ENCODE measurements around the gene GPR52.
"Not testable (repeated sequence)": the region's sequence is repeated elsewhere in the genome, so short reads cannot be mapped to it uniquely, and the experiment has no call there.

The GPR52 gene

GRCh38 chr1:174447866-174448530, at the start of gene GPR52:
Gene GPR52 (plus strand): TSS chr1:174447964. CDS start chr1:174448112, 148 bp downstream.
- DNase-seq = no peak

- DNase-seq = no peak
Measured at GRCh38 chr1:174398246-174398645, 49.5 kb upstream of the GPR52 start.

GRCh38 chr1:174399211-174399610, 48.6 kb upstream of the GPR52 start:
- DNase-seq = no peak

- no peak for DNase-seq
Measured at GRCh38 chr1:174401075-174401474, 46.7 kb upstream of the GPR52 start.

GRCh38 chr1:174405219-174405618, 42.5 kb upstream of the GPR52 start:
- no peak for DNase-seq

- no peak for DNase-seq
Measured at GRCh38 chr1:174406421-174406820, 41.3 kb upstream of the GPR52 start.

GRCh38 chr1:174407665-174408064, 40.1 kb upstream of the GPR52 start:
- no peak for DNase-seq

GRCh38 chr1:174408146-174408545, 39.6 kb upstream of the GPR52 start:
- DNase-seq = no peak

- not testable (repeated sequence) for DNase-seq
Measured at GRCh38 chr1:174409801-174410200, 38.0 kb upstream of the GPR52 start.

- no peak for DNase-seq
Measured at GRCh38 chr1:174413632-174414031, 34.1 kb upstream of the GPR52 start.

- DNase-seq = no peak
Measured at GRCh38 chr1:174414203-174414602, 33.6 kb upstream of the GPR52 start.

GRCh38 chr1:174415506-174415905, 32.3 kb upstream of the GPR52 start:
- DNase-seq = no peak

- no peak for DNase-seq
Measured at GRCh38 chr1:174417921-174418320, 29.8 kb upstream of the GPR52 start.

- DNase-seq = no peak
Measured at GRCh38 chr1:174425121-174425520, 22.6 kb upstream of the GPR52 start.

- DNase-seq = no peak
Measured at GRCh38 chr1:174426153-174426552, 21.6 kb upstream of the GPR52 start.

GRCh38 chr1:174428033-174428432, 19.7 kb upstream of the GPR52 start:
- DNase-seq = no peak

GRCh38 chr1:174428739-174429138, 19.0 kb upstream of the GPR52 start:
- DNase-seq = no peak

- no peak for DNase-seq
Measured at GRCh38 chr1:174433451-174433850, 14.3 kb upstream of the GPR52 start.

GRCh38 chr1:174445351-174445750, 2.4 kb upstream of the GPR52 start:
- DNase-seq = no peak

- DNase-seq = no peak
Measured at GRCh38 chr1:174445817-174446216, 1.9 kb upstream of the GPR52 start.

- no peak for DNase-seq
Measured at GRCh38 chr1:174448531-174448883, 743 bp downstream of the GPR52 start.

- DNase-seq = no peak
Measured at GRCh38 chr1:174448974-174449373, 1.2 kb downstream of the GPR52 start.

- DNase-seq = no peak
Measured at GRCh38 chr1:174451408-174451807, 3.6 kb downstream of the GPR52 start.

- no peak for DNase-seq
Measured at GRCh38 chr1:174465855-174466254, 18.1 kb downstream of the GPR52 start.

- DNase-seq = no peak
Measured at GRCh38 chr1:174466607-174467006, 18.8 kb downstream of the GPR52 start.

GRCh38 chr1:174469052-174469451, 21.3 kb downstream of the GPR52 start:
- no peak for DNase-seq

All from NCI-H1694 (cell line).